Stimulated activated naive CD8-positive, alpha-beta T cell treated with anti-CD3 and anti-CD28 coated beads, Interleukin-15, Interleukin-2, amounts not matched to agents 100 ng/mL and 50 ng/mL, for 24 hours (primary cell): ENCODE results near the gene PDF.
A peak's percentile ranks its signal among the peaks of the same experiment; 100 is the strongest.
"Not testable (repeated sequence)": the region's sequence is repeated elsewhere in the genome, so short reads cannot be mapped to it uniquely, and the experiment has no call there.

ENCODE experiments used
- H3K27ac Mint-ChIP-seq: one replicate; pipeline ENCODE4 v1.8.0; 2021; ENCODE audit warnings: mild to moderate bottlenecking, mixed read lengths
- H3K27me3 Mint-ChIP-seq: one replicate; pipeline ENCODE4 v1.8.0; 2021; ENCODE audit warnings: mixed read lengths
- H3K36me3 Mint-ChIP-seq: one replicate; pipeline ENCODE4 v1.8.0; 2021; ENCODE audit warnings: low read depth, mixed read lengths
- H3K4me1 Mint-ChIP-seq: one replicate; pipeline ENCODE4 v1.8.0; 2021; ENCODE audit warnings: low read depth, mixed read lengths
- H3K4me3 Mint-ChIP-seq: one replicate; pipeline ENCODE4 v1.8.0; 2021; ENCODE audit warnings: mild to moderate bottlenecking, mixed read lengths
- H3K9me3 Mint-ChIP-seq: one replicate; pipeline ENCODE4 v1.8.0; 2021; ENCODE audit warnings: mixed read lengths

PDF gene

GRCh38 chr16:69330286-69331109, at the start of gene PDF:
Gene PDF (minus strand): TSS chr16:69330588. CDS start chr16:69330570, 18 bp downstream.
- Mint-ChIP-seq H3K9me3 (no peaks in the 10 kb centered on the region), H3K27ac (peak within 1 kb of the TSS; percentile 91), H3K4me1 (peaks cover 45% of the 10 kb centered on the region), H3K36me3 (peaks cover 62% of the 10 kb centered on the region), H3K4me3 (peak within 1 kb of the TSS; percentile 90), H3K27me3 (no peaks in the 10 kb centered on the region)

GRCh38 chr16:69378760-69379159, 48.4 kb upstream of the PDF start:
- H3K27me3 Mint-ChIP-seq = no peaks in the 10 kb centered on the region
- no peaks in the 10 kb centered on the region for H3K9me3 Mint-ChIP-seq
- peaks cover 39% of the 10 kb centered on the region for H3K4me1 Mint-ChIP-seq
- H3K4me3 Mint-ChIP-seq = no peak overlapping the region
- peaks cover 76% of the 10 kb centered on the region for H3K36me3 Mint-ChIP-seq
- H3K27ac Mint-ChIP-seq = peak overlapping the region; percentile 21

GRCh38 chr16:69378036-69378435, 47.6 kb upstream of the PDF start:
- Mint-ChIP-seq H3K9me3 (no peaks in the 10 kb centered on the region), H3K27ac (peak overlapping the region; percentile 13), H3K4me1 (peaks cover 39% of the 10 kb centered on the region), H3K27me3 (no peaks in the 10 kb centered on the region), H3K4me3 (no peak overlapping the region), H3K36me3 (peaks cover 73% of the 10 kb centered on the region)

GRCh38 chr16:69376393-69377059, 46.1 kb upstream of the PDF start:
- H3K36me3 Mint-ChIP-seq = peaks cover 72% of the 10 kb centered on the region
- no peak overlapping the region for H3K27ac Mint-ChIP-seq
- peaks cover 39% of the 10 kb centered on the region for H3K4me1 Mint-ChIP-seq
- no peaks in the 10 kb centered on the region for H3K27me3 Mint-ChIP-seq
- no peak overlapping the region for H3K4me3 Mint-ChIP-seq
- no peaks in the 10 kb centered on the region for H3K9me3 Mint-ChIP-seq

GRCh38 chr16:69373019-69373418, 42.6 kb upstream of the PDF start:
- Mint-ChIP-seq H3K36me3 (peaks cover 70% of the 10 kb centered on the region), H3K4me3 (no peak overlapping the region), H3K27me3 (no peaks in the 10 kb centered on the region), H3K4me1 (peaks cover 21% of the 10 kb centered on the region), H3K27ac (no peak overlapping the region), H3K9me3 (no peaks in the 10 kb centered on the region)

GRCh38 chr16:69371564-69371963, 41.2 kb upstream of the PDF start:
- H3K27ac Mint-ChIP-seq = no peak overlapping the region
- peaks cover 26% of the 10 kb centered on the region for H3K4me1 Mint-ChIP-seq
- peaks cover 72% of the 10 kb centered on the region for H3K36me3 Mint-ChIP-seq
- H3K4me3 Mint-ChIP-seq = no peak overlapping the region
- no peaks in the 10 kb centered on the region for H3K9me3 Mint-ChIP-seq
- H3K27me3 Mint-ChIP-seq = no peaks in the 10 kb centered on the region

GRCh38 chr16:69368866-69369265, 38.5 kb upstream of the PDF start:
- H3K27me3 Mint-ChIP-seq = no peaks in the 10 kb centered on the region
- no peaks in the 10 kb centered on the region for H3K9me3 Mint-ChIP-seq
- peaks cover 32% of the 10 kb centered on the region for H3K4me1 Mint-ChIP-seq
- H3K36me3 Mint-ChIP-seq = peaks cover 74% of the 10 kb centered on the region
- no peak overlapping the region for H3K4me3 Mint-ChIP-seq
- no peak overlapping the region for H3K27ac Mint-ChIP-seq

GRCh38 chr16:69367980-69368379, 37.6 kb upstream of the PDF start:
- Mint-ChIP-seq H3K4me1 (peaks cover 25% of the 10 kb centered on the region), H3K9me3 (no peaks in the 10 kb centered on the region), H3K27ac (peak overlapping the region; percentile 17), H3K27me3 (no peaks in the 10 kb centered on the region), H3K36me3 (peaks cover 71% of the 10 kb centered on the region), H3K4me3 (no peak overlapping the region)

GRCh38 chr16:69366431-69366830, 36.0 kb upstream of the PDF start:
- H3K9me3 Mint-ChIP-seq = no peaks in the 10 kb centered on the region
- H3K27ac Mint-ChIP-seq = no peak overlapping the region
- peaks cover 66% of the 10 kb centered on the region for H3K36me3 Mint-ChIP-seq
- no peaks in the 10 kb centered on the region for H3K27me3 Mint-ChIP-seq
- H3K4me3 Mint-ChIP-seq = no peak overlapping the region
- peaks cover 13% of the 10 kb centered on the region for H3K4me1 Mint-ChIP-seq

- peaks cover 69% of the 10 kb centered on the region for H3K36me3 Mint-ChIP-seq
- H3K27ac Mint-ChIP-seq = peak overlapping the region; percentile 49
- no peak overlapping the region for H3K4me3 Mint-ChIP-seq
- H3K9me3 Mint-ChIP-seq = no peaks in the 10 kb centered on the region
- peaks cover 12% of the 10 kb centered on the region for H3K4me1 Mint-ChIP-seq
- H3K27me3 Mint-ChIP-seq = no peaks in the 10 kb centered on the region
Observed at GRCh38 chr16:69365901-69366300, 35.5 kb upstream of the PDF start.

- no peak overlapping the region for H3K4me3 Mint-ChIP-seq
- H3K27ac Mint-ChIP-seq = no peak overlapping the region
- no peaks in the 10 kb centered on the region for H3K27me3 Mint-ChIP-seq
- H3K4me1 Mint-ChIP-seq = peaks cover 12% of the 10 kb centered on the region
- no peaks in the 10 kb centered on the region for H3K9me3 Mint-ChIP-seq
- peaks cover 56% of the 10 kb centered on the region for H3K36me3 Mint-ChIP-seq
Observed at GRCh38 chr16:69364088-69364487, 33.7 kb upstream of the PDF start.

- peaks cover 48% of the 10 kb centered on the region for H3K36me3 Mint-ChIP-seq
- H3K9me3 Mint-ChIP-seq = no peaks in the 10 kb centered on the region
Observed at GRCh38 chr16:69363281-69363717, 32.9 kb upstream of the PDF start.

GRCh38 chr16:69360070-69360469, 29.7 kb upstream of the PDF start:
- not testable (repeated sequence) for H3K27me3 Mint-ChIP-seq, H3K4me3 Mint-ChIP-seq, H3K27ac Mint-ChIP-seq, H3K4me1 Mint-ChIP-seq, H3K9me3 Mint-ChIP-seq
- peaks cover 42% of the 10 kb centered on the region for H3K36me3 Mint-ChIP-seq

More at GRCh38 chr16:69363281-69363717, 32.9 kb upstream of the PDF start:
- Mint-ChIP-seq H3K27ac (peak overlapping the region; percentile 3), H3K27me3 (no peaks in the 10 kb centered on the region), H3K4me1 (peaks cover 12% of the 10 kb centered on the region), H3K4me3 (no peak overlapping the region)

GRCh38 chr16:69351309-69352027, 21.1 kb upstream of the PDF start, which contains the start of gene TMED6:
Gene TMED6 (minus strand): TSS chr16:69351786. CDS start chr16:69351753, 33 bp downstream.
- no peaks in the 10 kb centered on the region for H3K4me1 Mint-ChIP-seq
- H3K27me3 Mint-ChIP-seq = no peaks in the 10 kb centered on the region
- no peaks in the 10 kb centered on the region for H3K9me3 Mint-ChIP-seq
- H3K27ac Mint-ChIP-seq = no peak within 1 kb of the TSS
- H3K4me3 Mint-ChIP-seq = no peak within 1 kb of the TSS
- peaks cover 37% of the 10 kb centered on the region for H3K36me3 Mint-ChIP-seq
